Spleen (tissue), 11 donors: ENCODE measurements around the gene ARPC5. TPM values are rescaled to one million over a fixed set of nuclear protein-coding genes. Genes with fewer than 3 reads are reported as not detected.
"Not testable (repeated sequence)": the region's sequence is repeated elsewhere in the genome, so short reads cannot be mapped to it uniquely, and the experiment has no call there.

Experiments
- DNase-seq: peaks from one replicate; pipeline ENCODE4 v3.0.0-alpha.2; 2020
- H3K27ac ChIP-seq, 8 donors: fragments of 200-600 bp; sonication (generic) in 7 of 8; 1 replicate in 4 of 8; 2 replicates in 4 of 8; pipeline versions ENCODE4 v1.5.0 to v1.8.0; 2016 to 2021; ENCODE audit warnings: inconsistent platforms in 4 of 8, mild to moderate bottlenecking in 4 of 8, moderate library complexity in 1 of 8
- H3K27me3 ChIP-seq, 7 donors: fragments of 200-600 bp; sonication (generic) in 6 of 7; replicated peaks in 1 of 7; 1 replicate in 4 of 7; 2 replicates in 3 of 7; pipeline versions ENCODE4 v1.5.0 to v1.8.0; 2016 to 2021; ENCODE audit warnings: inconsistent platforms in 3 of 7, mild to moderate bottlenecking in 1 of 7
- H3K36me3 ChIP-seq, 6 donors: fragments of 200-600 bp; sonication (generic) in 5 of 6; 1 replicate in 4 of 6; 2 replicates in 2 of 6; pipeline versions ENCODE4 v1.5.0 to v1.8.0; 2016 to 2021; ENCODE audit warnings: inconsistent platforms in 2 of 6
- H3K4me1 ChIP-seq, 6 donors: fragments of 200-600 bp; sonication (generic) in 5 of 6; 1 replicate in 3 of 6; 2 replicates in 3 of 6; pipeline versions ENCODE4 v1.5.0 to v1.8.0; 2016 to 2021; ENCODE audit warnings: inconsistent platforms in 3 of 6
- H3K4me3 ChIP-seq, 8 donors: fragments of 200-600 bp; sonication (generic) in 7 of 8; 1 replicate in 4 of 8; 2 replicates in 4 of 8; pipeline versions ENCODE4 v1.5.0 to v1.8.0; 2016 to 2021; ENCODE audit warnings: inconsistent platforms in 4 of 8, mild to moderate bottlenecking in 4 of 8, moderate library complexity in 2 of 8
- H3K9me3 ChIP-seq, 8 donors: fragments of 200-600 bp; sonication (generic) in 7 of 8; 1 replicate in 4 of 8; 2 replicates in 4 of 8; pipeline versions ENCODE4 v1.5.0 to v1.8.0; 2016 to 2021; ENCODE audit warnings: inconsistent platforms in 4 of 8
- CTCF ChIP-seq, 11 experiments: fragments of 200-600 bp in 7 of 11; fragments of 450-650 bp in 4 of 11; sonication (generic) in 4 of 11; IDR thresholded peaks in 8 of 11; conservative IDR thresholded peaks in 3 of 11; 1 replicate in 7 of 11; 2 replicates in 4 of 11; pipeline versions ENCODE4 v1.4.0 to v1.8.0; 2016 to 2021; ENCODE audit warnings: antibody characterized with exemption in 11 of 11, inconsistent platforms in 4 of 11, mild to moderate bottlenecking in 1 of 11
- POLR2A ChIP-seq, 3 donors: fragments of 450-650 bp; IDR thresholded peaks; one replicate each; pipeline ENCODE4 v1.5.1; 2017; ENCODE audit warnings: antibody characterized with exemption in 3 of 3, mild to moderate bottlenecking in 1 of 3
- POLR2AphosphoS5 ChIP-seq, 3 donors: sonication (generic); formaldehyde crosslinking; IDR thresholded peaks; one replicate each; pipeline ENCODE4 v1.5.1; 2017; ENCODE audit warnings: antibody characterized with exemption in 3 of 3
- WGBS, 5 donors: extraction: QIAGEN DNeasy Blood & Tissue Kit in 3 of 5; methylation state at CpG; one replicate each; pipeline versions ENCODE4 v1.1.5 to v1.1.7; 2013 to 2018; 5-methylcytosine and 5-hydroxymethylcytosine counted together
- intact Hi-C: fragments of 100-400 bp; cut with DNase I; formaldehyde crosslinking; loops from one replicate; pipeline ENCODE4 v1.15.0; 2023; ENCODE audit warnings: low total_unique reads
- polyA plus RNA-seq, 3 donors: library from polyadenylated mRNA; stranded (reverse); fragments of 200-250 nt; gene quantifications; one replicate each; pipeline ENCODE4 v1.2.1, GENCODE V29; 2013
- total RNA-seq, 7 donors: library from RNA; depleted of rRNA in 3 of 7; stranded (reverse); fragments of >200 nt in 3 of 7; fragmentation: NEBNext Ultra II Directional in 4 of 7; extraction: Animal tissue kit (Norgen Biotek cat#: 25700) in 4 of 7; gene quantifications; one replicate each; pipeline versions ENCODE4 v1.1.0 to v1.2.1, GENCODE V29; 2016 to 2021
- donor health status: healthy with polysubstance abuse.
- donor health status: DM: no; HTN: no; CAD: no; lungs with moderate emphysema.
- donor health status: DM: no; HTN: no; CAD: no.
- donor health status: Bipolar disorder and iron deficiency.
- donor health status: healthy.
- donor health status: DM: no; HTN: no; CAD: no.
- donor health status: DM: yes; HTN: yes; CAD: no.

Gene ARPC5
- total and polyA plus RNA-seq, 10 donors = 122 to 221 (median 178) TPM

GRCh38 chr1:183630748-183631147 lies 4.8 kb downstream of the ARPC5 start:
- Histone ChIP-seq H3K27me3 (no peaks in the 10 kb centered on the region), H3K4me3 (no peak overlapping the region), H3K36me3 (peaks cover 0 to 74% (median 41%) of the 10 kb centered on the region in 6 donors), H3K4me1 (peaks cover 31 to 91% (median 79%) of the 10 kb centered on the region in 6 donors), H3K27ac (peak overlapping the region in 4 of 8 donors; percentile 1 to 99 (median 53)), H3K9me3 (no peaks in the 10 kb centered on the region)
- DNase-seq = no peak
- 47 to 75% (median 69%) methylated on average over 2 of the region's 2 CpGs for WGBS, 5 donors
- intact Hi-C loops = no loop called here
- no peak for TF ChIP-seq POLR2AphosphoS5 (IDR thresholded peaks at IDR 0.05)
- TF ChIP-seq POLR2A (IDR thresholded peaks at IDR 0.05) = peak in 1 of 3 donors; percentile 14
- no peak for TF ChIP-seq CTCF (IDR thresholded peaks at IDR 0.05 in 8 of 11, conservative IDR thresholded peaks at IDR 0.05 in 3 of 11)

- H3K4me1 ChIP-seq = peaks cover 31 to 88% (median 73%) of the 10 kb centered on the region in 6 donors
- H3K27ac ChIP-seq = peak overlapping the region in 2 of 8 donors; percentile 13 to 18
- no peak for TF ChIP-seq POLR2AphosphoS5 (IDR thresholded peaks at IDR 0.05)
- TF ChIP-seq CTCF (IDR thresholded peaks at IDR 0.05 in 8 of 11, conservative IDR thresholded peaks at IDR 0.05 in 3 of 11) = no peak
- TF ChIP-seq POLR2A (IDR thresholded peaks at IDR 0.05) = no peak
- intact Hi-C loops = no loop called here
- H3K36me3 ChIP-seq = peaks cover 0 to 96% (median 53%) of the 10 kb centered on the region in 6 donors
- H3K9me3 ChIP-seq = no peaks in the 10 kb centered on the region
- no peaks in the 10 kb centered on the region for H3K27me3 ChIP-seq
- no peak overlapping the region for H3K4me3 ChIP-seq
- DNase-seq = no peak
These were observed 7.0 kb downstream of the ARPC5 start for GRCh38 chr1:183628537-183628936.

- Histone ChIP-seq H3K36me3 (peaks cover 0 to 84% (median 51%) of the 10 kb centered on the region in 6 donors), H3K4me1 (peaks cover 13 to 88% (median 60%) of the 10 kb centered on the region in 6 donors), H3K27ac (peak overlapping the region in 6 of 8 donors; percentile 16 to 58 (median 38))
- H3K4me3 ChIP-seq, intact Hi-C loops, H3K27me3 ChIP-seq, DNase-seq, H3K9me3 ChIP-seq: not testable (repeated sequence)
- WGBS, 5 donors = 30 to 50% (median 41%) methylated on average over 3 of the region's 3 CpGs
These were observed 9.3 kb downstream of the ARPC5 start for GRCh38 chr1:183626236-183626635.

- H3K4me3 ChIP-seq = no peak overlapping the region
- WGBS, 5 donors = 64 to 70% (median 68%) methylated on average over 10 of the region's 10 CpGs
- peak overlapping the region in 3 of 8 donors; percentile 39 to 54 (median 48) for H3K27ac ChIP-seq
- intact Hi-C loops = no loop called here
- no peaks in the 10 kb centered on the region for H3K9me3 ChIP-seq
- no peaks in the 10 kb centered on the region for H3K27me3 ChIP-seq
- peaks cover 4 to 58% (median 34%) of the 10 kb centered on the region in 6 donors for H3K4me1 ChIP-seq
- TF ChIP-seq POLR2AphosphoS5 (IDR thresholded peaks at IDR 0.05) (peak in 1 of 3 donors; percentile 70), CTCF (IDR thresholded peaks at IDR 0.05 in 8 of 11, conservative IDR thresholded peaks at IDR 0.05 in 3 of 11) (peak in 10 of 11 experiments; percentile 48 to 78 (median 66)), POLR2A (IDR thresholded peaks at IDR 0.05) (no peak)
- H3K36me3 ChIP-seq = peaks cover 0 to 53% (median 24%) of the 10 kb centered on the region in 6 donors
- no peak for DNase-seq
These were observed 12.4 kb downstream of the ARPC5 start for GRCh38 chr1:183622884-183623785.
